Kidney epithelial cell (primary cell): ENCODE data around the gene ECI2. TPM values are rescaled to one million over a fixed set of nuclear protein-coding genes. Genes with fewer than 3 reads are reported as not detected.

Source experiments
- DNase-seq: peaks from one replicate; pipeline ENCODE4 v3.0.0-alpha.2; 2010; ENCODE audit warnings: low read depth
- H3K27me3 ChIP-seq: 2 replicates; pipeline ENCODE4 v1.6.0; 2011; ENCODE audit warnings: low read length; ENCODE audit not compliant: control insufficient read depth, insufficient read depth
- H3K36me3 ChIP-seq: 2 replicates; pipeline ENCODE4 v1.5.1; 2011; ENCODE audit warnings: low read length; ENCODE audit not compliant: control insufficient read depth, insufficient read depth
- H3K4me3 ChIP-seq: 2 replicates; pipeline ENCODE4 v1.5.1; 2011; ENCODE audit warnings: low read depth, mild to moderate bottlenecking, control low read depth, low read length
- total RNA-seq: library from RNA; depleted of rRNA; stranded (reverse); fragments of >200 nt; gene quantifications from 2 replicates; pipeline ENCODE4 v1.2.3, GENCODE V29; 2015
- TF ChIP-seq, protein P1 (sequence below): IDR thresholded peaks from 2 replicates; pipeline ENCODE4 v1.5.1; 2011; ENCODE audit warnings: mild to moderate bottlenecking, moderate library complexity, low read length, control low read depth, inconsistent platforms; ENCODE audit not compliant: insufficient read depth, poor library complexity, severe bottlenecking

Gene ECI2
- total RNA-seq, 1 donor from 2014 or later = 43.4 TPM

DNA sequence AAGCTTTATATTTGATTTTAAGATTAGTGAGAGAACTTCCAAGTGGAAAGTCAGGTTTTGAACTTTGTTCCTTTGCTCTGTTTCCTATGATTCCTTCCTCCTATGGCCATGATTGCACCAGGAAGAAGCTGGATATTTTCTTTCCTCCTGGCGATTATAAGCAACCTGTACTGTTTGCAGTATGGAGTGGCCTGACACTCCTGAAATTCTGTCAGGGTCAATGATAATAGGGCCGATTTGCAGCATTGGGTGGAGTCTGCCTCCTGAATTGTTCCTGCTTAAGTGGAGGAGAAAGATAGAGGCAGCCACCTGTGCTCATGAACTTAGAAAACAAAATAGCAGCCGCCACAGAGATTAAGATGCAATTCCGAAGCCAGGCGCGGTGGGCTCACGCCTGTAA, 46.7 kb downstream of the ECI2 start:
- no peak overlapping the region for H3K4me3 ChIP-seq
- H3K36me3 ChIP-seq = no peaks in the 10 kb centered on the region
- H3K27me3 ChIP-seq = no peaks in the 10 kb centered on the region
- TF ChIP-seq, protein P1, sequence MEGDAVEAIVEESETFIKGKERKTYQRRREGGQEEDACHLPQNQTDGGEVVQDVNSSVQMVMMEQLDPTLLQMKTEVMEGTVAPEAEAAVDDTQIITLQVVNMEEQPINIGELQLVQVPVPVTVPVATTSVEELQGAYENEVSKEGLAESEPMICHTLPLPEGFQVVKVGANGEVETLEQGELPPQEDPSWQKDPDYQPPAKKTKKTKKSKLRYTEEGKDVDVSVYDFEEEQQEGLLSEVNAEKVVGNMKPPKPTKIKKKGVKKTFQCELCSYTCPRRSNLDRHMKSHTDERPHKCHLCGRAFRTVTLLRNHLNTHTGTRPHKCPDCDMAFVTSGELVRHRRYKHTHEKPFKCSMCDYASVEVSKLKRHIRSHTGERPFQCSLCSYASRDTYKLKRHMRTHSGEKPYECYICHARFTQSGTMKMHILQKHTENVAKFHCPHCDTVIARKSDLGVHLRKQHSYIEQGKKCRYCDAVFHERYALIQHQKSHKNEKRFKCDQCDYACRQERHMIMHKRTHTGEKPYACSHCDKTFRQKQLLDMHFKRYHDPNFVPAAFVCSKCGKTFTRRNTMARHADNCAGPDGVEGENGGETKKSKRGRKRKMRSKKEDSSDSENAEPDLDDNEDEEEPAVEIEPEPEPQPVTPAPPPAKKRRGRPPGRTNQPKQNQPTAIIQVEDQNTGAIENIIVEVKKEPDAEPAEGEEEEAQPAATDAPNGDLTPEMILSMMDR = no peak
- DNase-seq = no peak

DNA sequence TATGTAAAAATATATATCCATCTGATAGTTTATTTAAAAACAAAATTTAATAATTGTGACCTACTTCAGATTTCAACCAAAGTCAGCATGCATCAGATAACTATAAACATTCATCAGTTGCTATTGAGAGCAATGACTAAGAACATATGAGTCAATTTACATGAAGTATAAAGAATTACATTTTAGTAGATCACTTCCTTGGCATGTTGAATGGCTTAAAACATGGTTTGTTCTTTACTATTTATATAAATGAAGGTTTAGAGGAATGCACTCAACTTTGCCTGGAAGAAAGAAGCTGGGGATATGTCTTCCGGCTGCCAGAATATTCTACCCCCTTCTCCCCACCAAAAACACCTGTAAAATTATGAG, 50.1 kb downstream of the ECI2 start:
- H3K4me3 ChIP-seq = no peak overlapping the region
- H3K36me3 ChIP-seq = no peaks in the 10 kb centered on the region
- TF ChIP-seq, protein P1 = no peak
- DNase-seq = no peak
- no peaks in the 10 kb centered on the region for H3K27me3 ChIP-seq

DNA sequence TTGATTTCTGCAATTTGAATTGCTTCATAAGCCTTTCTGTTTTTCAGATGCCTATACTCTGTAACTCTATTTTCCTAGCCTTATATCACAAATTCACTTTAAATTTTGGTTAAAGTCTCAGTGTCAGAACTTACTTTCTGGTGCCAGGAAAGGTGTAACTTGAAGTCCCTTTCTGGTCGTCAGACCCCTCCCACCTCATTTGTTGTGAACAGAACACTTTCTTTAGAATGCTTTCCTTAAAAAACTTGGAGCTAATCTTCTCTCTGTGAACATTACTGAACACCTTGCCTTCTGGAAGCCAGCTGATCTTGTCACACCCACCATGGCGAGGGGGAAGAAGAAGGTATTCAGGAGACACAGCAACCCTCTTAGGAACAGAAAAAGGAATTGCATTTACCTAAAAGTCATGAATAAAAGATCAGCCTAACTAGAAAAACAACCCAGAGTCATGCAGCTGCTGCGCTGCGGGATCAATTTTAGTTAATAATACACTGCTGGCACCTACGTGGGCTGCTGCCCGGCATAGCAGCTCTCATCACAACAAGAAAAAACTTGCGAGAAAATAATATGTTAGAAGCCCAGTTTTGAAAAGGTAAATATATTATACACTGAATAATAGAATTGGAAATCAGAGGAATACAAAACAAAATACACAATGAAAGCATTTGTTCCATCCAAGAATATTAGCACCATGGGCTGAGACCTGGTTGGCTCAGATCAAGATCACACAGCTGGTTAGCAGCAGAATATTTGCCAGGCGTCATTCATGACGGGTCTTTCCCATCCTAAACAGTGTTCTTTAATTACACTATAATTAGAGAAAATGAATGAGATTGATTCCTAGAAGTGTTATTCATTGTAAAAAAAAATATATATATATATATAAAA, 50.7 kb downstream of the ECI2 start:
- TF ChIP-seq, protein P1 = no peak
- Histone ChIP-seq H3K36me3 (no peaks in the 10 kb centered on the region), H3K27me3 (no peaks in the 10 kb centered on the region), H3K4me3 (no peak overlapping the region)
- no peak for DNase-seq

DNA sequence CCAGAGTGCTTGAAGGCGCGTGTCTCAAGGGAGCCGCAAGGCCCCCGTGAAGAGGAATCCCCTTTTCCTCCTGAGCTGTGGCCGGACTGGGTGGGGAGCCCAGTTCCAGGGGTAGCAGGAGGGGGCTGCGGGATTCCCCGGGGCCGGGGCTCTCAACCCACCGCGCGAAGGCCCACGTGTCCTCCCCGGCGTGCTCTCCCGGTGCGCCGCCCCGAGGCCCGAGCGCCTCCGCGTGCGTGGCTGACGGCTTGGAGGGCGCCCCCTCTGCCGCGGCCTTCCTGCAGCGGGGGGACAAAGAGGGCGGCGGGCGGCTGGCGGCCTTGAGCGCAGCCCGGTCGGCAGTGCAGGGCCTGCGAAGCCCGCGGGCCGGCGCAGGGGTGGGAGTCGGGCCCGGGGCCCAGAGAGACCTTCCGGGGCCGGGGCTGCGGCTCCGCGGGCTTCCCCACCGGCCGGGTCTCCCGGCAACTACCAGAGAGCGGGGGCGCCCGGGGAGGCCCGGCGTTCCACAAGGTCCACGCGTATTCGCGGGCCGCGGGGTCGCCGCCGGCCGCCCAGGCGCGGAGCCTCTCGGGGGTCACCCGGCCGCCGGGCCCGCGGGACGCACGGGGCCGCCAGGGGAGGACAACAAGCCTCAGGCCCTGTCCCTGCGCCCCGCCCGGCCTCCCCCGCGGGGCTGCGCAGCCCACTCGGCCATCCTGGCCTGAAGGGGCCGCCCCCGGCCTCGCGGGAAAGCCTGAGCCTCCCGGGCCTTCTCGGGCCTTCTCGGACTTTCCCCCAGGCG, 56.5 kb downstream of the ECI2 start, which contains the start of gene FAM217A:
Gene FAM217A, minus strand, starts transcription at position 447 of the 781 bp plus-strand sequence. CDS start 1,723 bp downstream, outside the sequence.
- no peaks in the 10 kb centered on the region for H3K27me3 ChIP-seq
- no peaks in the 10 kb centered on the region for H3K36me3 ChIP-seq
- TF ChIP-seq, protein P1 = no peak
- DNase-seq = no peak
- H3K4me3 ChIP-seq = no peak within 1 kb of the TSS

DNA sequence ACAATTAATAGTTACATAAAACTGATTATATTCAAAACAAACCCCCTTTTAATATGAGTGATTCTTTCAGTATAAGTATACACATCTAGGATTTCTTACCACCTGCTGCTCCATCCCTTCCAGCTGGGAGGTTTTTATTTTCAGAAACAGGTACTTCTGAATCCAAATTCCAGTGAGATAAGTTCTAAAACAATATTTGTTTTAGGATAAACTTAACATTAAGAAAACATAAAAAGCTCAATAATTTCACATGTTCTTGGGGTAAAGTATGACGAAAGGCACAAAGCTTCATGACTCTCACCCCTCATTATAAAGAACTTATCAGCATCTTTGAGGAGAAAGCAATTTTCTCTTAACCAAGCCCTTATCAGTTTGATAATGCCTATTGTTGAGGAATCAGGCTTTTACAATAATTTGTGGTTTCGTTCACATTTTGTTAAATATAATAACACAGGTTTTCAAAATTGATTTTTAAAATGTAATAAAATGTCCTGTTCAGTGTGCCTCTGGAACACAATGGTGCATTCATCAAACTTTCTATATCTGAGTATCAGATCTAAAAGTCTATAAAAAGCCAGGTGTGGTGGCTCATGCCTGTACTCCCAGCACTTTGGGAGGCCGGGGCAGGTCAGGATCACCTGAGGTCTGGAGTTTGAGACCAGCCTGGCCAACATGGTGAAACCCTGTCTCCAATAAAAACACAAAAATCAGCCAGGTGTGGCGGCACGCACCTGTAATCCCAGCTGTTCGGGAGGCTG, 60.7 kb downstream of the ECI2 start:
- TF ChIP-seq, protein P1 = no peak
- Histone ChIP-seq H3K27me3 (no peaks in the 10 kb centered on the region), H3K4me3 (no peak overlapping the region), H3K36me3 (no peaks in the 10 kb centered on the region)
- DNase-seq = no peak
